GM12878 (cell line): ENCODE measurements around the gene SORCS2. TPM values are rescaled to one million over a fixed set of nuclear protein-coding genes. Genes with fewer than 3 reads are reported as not detected.

Source experiments
- ATAC-seq: fragments of 200-7000 bp; cut with Tn5 transposase; 3 replicates; pipeline ENCODE4 v1.9.1; 2020; ENCODE audit warnings: mild to moderate bottlenecking, moderate library complexity
- BruUV-seq: library from RNA; stranded (reverse); fragments of 400-500 nt; replicated peaks from 2 replicates; lab custom pipeline; 2021; lab: Mats Ljungman, UMichigan
- CTCF ChIA-PET: fragments of 300-600 bp; sonication (Branson Sonifier 250); formaldehyde crosslinking; extraction: SDS; loops from one replicate; lab custom pipeline; 2021; ENCODE audit warnings: inconsistent platforms; lab: Yijun Ruan, JAX
- POLR2A ChIA-PET: fragments of 350-600 bp; formaldehyde crosslinking; extraction: SDS; loops from one replicate; lab custom pipeline; 2021; ENCODE audit warnings: inconsistent platforms; lab: Charles Lee
- RAD21 ChIA-PET: fragments of 300-600 bp; sonication (Branson Sonifier 250); formaldehyde crosslinking; loops from one replicate; lab custom pipeline; 2023; ENCODE audit warnings: antibody characterized with exemption; ENCODE audit not compliant: unreplicated experiment; lab: Charles Lee
- SMC1A ChIA-PET: fragments of 300-600 bp; sonication (Branson Sonifier 250); formaldehyde crosslinking; loops from one replicate; lab custom pipeline; 2023; ENCODE audit not compliant: unreplicated experiment, uncharacterized antibody; lab: Charles Lee
- DNase-seq: peaks from one replicate; pipeline ENCODE4 v3.0.0-alpha.2; 2011; ENCODE audit warnings: low read depth, low spot score
- FAIRE-seq: peaks from 3 replicates; lab custom pipeline; 2011; peaks lifted over from hg19 to GRCh38; lab: Jason Lieb, UNC
- H2AFZ ChIP-seq: 2 replicates; pipeline ENCODE4 v1.6.0; 2011; ENCODE audit warnings: low read depth, low read length, control low read depth; ENCODE audit not compliant: control insufficient read depth
- H3K27ac ChIP-seq: 2 replicates; pipeline ENCODE4 v1.5.1; 2011; ENCODE audit warnings: control low read depth; ENCODE audit not compliant: control insufficient read depth, insufficient read depth
- H3K27me3 ChIP-seq, 2 experiments: replicated peaks in 1 of 2; 2 replicates each; pipeline versions ENCODE4 v1.6.0 to v1.6.1; 2011; ENCODE audit warnings: low read length in 1 of 2; ENCODE audit not compliant: control insufficient read depth in 2 of 2, insufficient read depth in 2 of 2
- H3K36me3 ChIP-seq, 2 experiments: 2 replicates each; pipeline ENCODE4 v1.5.1; 2011; ENCODE audit warnings: low read length in 1 of 2; ENCODE audit not compliant: control insufficient read depth in 2 of 2, insufficient read depth in 2 of 2
- H3K4me1 ChIP-seq: 2 replicates; pipeline ENCODE4 v1.6.1; 2011; ENCODE audit warnings: mild to moderate bottlenecking, low read length, moderate library complexity, mixed read lengths; ENCODE audit not compliant: control insufficient read depth, insufficient read depth
- H3K4me2 ChIP-seq: 2 replicates; pipeline ENCODE4 v1.6.0; 2011; ENCODE audit warnings: control low read depth; ENCODE audit not compliant: control insufficient read depth, insufficient read depth
- H3K4me3 ChIP-seq: fragments of 200-600 bp; sonication (generic); 2 replicates; pipeline ENCODE4 v1.5.1; 2016
- H3K79me2 ChIP-seq: 2 replicates; pipeline ENCODE4 v1.6.0; 2011; ENCODE audit warnings: low read length; ENCODE audit not compliant: control insufficient read depth, insufficient read depth
- H3K9ac ChIP-seq: 2 replicates; pipeline ENCODE4 v1.8.0; 2011; ENCODE audit warnings: low read length, control low read depth, mixed read lengths; ENCODE audit not compliant: control insufficient read depth, insufficient read depth
- H3K9me3 ChIP-seq: replicated peaks from 3 replicates; pipeline ENCODE4 v1.5.1; 2011; ENCODE audit warnings: mild to moderate bottlenecking, low read length; ENCODE audit not compliant: control insufficient read depth, insufficient read depth
- H4K20me1 ChIP-seq: 2 replicates; pipeline ENCODE4 v1.6.0; 2011; ENCODE audit not compliant: control insufficient read depth, insufficient read depth
- CREB1 ChIP-seq: IDR thresholded peaks from 2 replicates; pipeline ENCODE4 v1.6.1; 2012; ENCODE audit warnings: low read depth, mild to moderate bottlenecking, inconsistent platforms
- ESRRA ChIP-seq: IDR thresholded peaks from 2 replicates; pipeline ENCODE4 v1.6.1; 2012; ENCODE audit warnings: mild to moderate bottlenecking, low read length, improper control_type of control experiment
- IKZF2 ChIP-seq, 2 experiments: fragments of 450-650 bp; IDR thresholded peaks; 2 replicates each; pipeline ENCODE4 v1.6.1; 2017; ENCODE audit warnings: mild to moderate bottlenecking in 2 of 2, moderate library complexity in 2 of 2
- JUND ChIP-seq: IDR thresholded peaks from 2 replicates; pipeline ENCODE4 v1.6.1; 2012; ENCODE audit warnings: low read depth, mild to moderate bottlenecking, low read length, improper control_type of control experiment, moderate library complexity
- LARP7 ChIP-seq: fragments of 450-650 bp; IDR thresholded peaks from 2 replicates; pipeline ENCODE4 v1.6.1; 2017; ENCODE audit warnings: mild to moderate bottlenecking
- MTA3 ChIP-seq: IDR thresholded peaks from 2 replicates; pipeline ENCODE4 v1.6.1; 2012; ENCODE audit warnings: low read length, inconsistent platforms, borderline replicate concordance
- PAX8 ChIP-seq: fragments of 450-650 bp; IDR thresholded peaks from 2 replicates; pipeline ENCODE4 v1.6.1; 2017; ENCODE audit warnings: mild to moderate bottlenecking, moderate library complexity
- RELA ChIP-seq: fragments of 450-650 bp; IDR thresholded peaks from 2 replicates; pipeline ENCODE4 v1.8.0; 2014; ENCODE audit warnings: borderline replicate concordance; ENCODE audit not compliant: partially characterized antibody
- SIX5 ChIP-seq: IDR thresholded peaks from 2 replicates; pipeline ENCODE4 v1.6.1; 2011; ENCODE audit warnings: mild to moderate bottlenecking, low read depth, low read length, moderate library complexity; ENCODE audit not compliant: severe bottlenecking
- TCF3 ChIP-seq: IDR thresholded peaks from 2 replicates; pipeline ENCODE4 v1.6.1; 2012; ENCODE audit warnings: low read depth, mild to moderate bottlenecking, low read length, borderline replicate concordance; ENCODE audit not compliant: insufficient read depth
- ZBED1 ChIP-seq: IDR thresholded peaks from 2 replicates; pipeline ENCODE4 v1.6.1; 2016; ENCODE audit warnings: borderline replicate concordance
- ZSCAN29 ChIP-seq: fragments of 450-650 bp; IDR thresholded peaks from 2 replicates; pipeline ENCODE4 v1.6.1; 2017; ENCODE audit warnings: mild to moderate bottlenecking, moderate library complexity
- ZZZ3 ChIP-seq: IDR thresholded peaks from 2 replicates; pipeline ENCODE4 v1.6.1; 2011; ENCODE audit warnings: low read depth; ENCODE audit not compliant: control insufficient read depth, insufficient read length
- WGBS: methylation state at CpG from one replicate; pipeline ENCODE4 v1.1.6; 2016; ENCODE audit warnings: low lambda C conversion rate; ENCODE audit not compliant: insufficient replicate concordance, insufficient coverage; ENCODE audit errors: missing lambda C conversion rate; 5-methylcytosine and 5-hydroxymethylcytosine counted together
- in situ Hi-C: fragments of 300-500 bp; cut with MboI; formaldehyde crosslinking; loops from 9 replicates; pipeline ENCODE4 v1.14.3; 2018; ENCODE audit warnings: mixed read lengths
- intact Hi-C: fragments of 100-400 bp; cut with micrococcal nuclease; formaldehyde crosslinking; loops from one replicate; pipeline ENCODE4 v1.14.2; 2022; ENCODE audit not compliant: unreplicated experiment
- polyA plus RNA-seq, 11 experiments: library from polyadenylated mRNA; depleted of rRNA in 4 of 11; unstranded in 6 of 11; stranded (reverse) in 5 of 11; fragments of >200 nt; fragmentation: Nextera tagmentation in 4 of 11; fragmentation: Illumina TruSeq in 1 of 11; extraction: Ambion mirVana in 4 of 11; extraction: Trizol in 1 of 11; gene quantifications; 1 replicate in 1 of 11; 2 replicates in 10 of 11; pipeline versions ENCODE4 v1.2.1 to v1.2.3, GENCODE V29; 2011 to 2016; ENCODE audit warnings: inconsistent platforms in 2 of 11, missing spikeins in 2 of 11, low read depth in 1 of 11
- total RNA-seq, 4 experiments: library from RNA; depleted of rRNA in 3 of 4; stranded (reverse); fragments of >200 nt in 3 of 4; fragmentation: Illumina TruSeq in 1 of 4; extraction: Trizol in 1 of 4; gene quantifications; 2 replicates each; pipeline versions ENCODE4 v1.2.1 to v1.2.3, GENCODE V29; 2013 to 2021
- TF ChIP-seq, protein P1 (sequence below): fragments of 450-650 bp; formaldehyde crosslinking; IDR thresholded peaks from 2 replicates; pipeline ENCODE4 v1.5.0; 2022; ENCODE audit warnings: mild to moderate bottlenecking, missing genetic modification characterization
- TF ChIP-seq, protein P2 (sequence below): fragments of 450-650 bp; IDR thresholded peaks from 2 replicates; pipeline ENCODE4 v1.6.1; 2016; ENCODE audit warnings: mild to moderate bottlenecking

SORCS2 gene
- total and polyA plus RNA-seq, 10 of the 15 experiments (the other 5 are each of a cell fraction or from before 2014, with no cell fraction given), result 0.01 to 0.15 (median 0.05) TPM; not detected in 5

DNA sequence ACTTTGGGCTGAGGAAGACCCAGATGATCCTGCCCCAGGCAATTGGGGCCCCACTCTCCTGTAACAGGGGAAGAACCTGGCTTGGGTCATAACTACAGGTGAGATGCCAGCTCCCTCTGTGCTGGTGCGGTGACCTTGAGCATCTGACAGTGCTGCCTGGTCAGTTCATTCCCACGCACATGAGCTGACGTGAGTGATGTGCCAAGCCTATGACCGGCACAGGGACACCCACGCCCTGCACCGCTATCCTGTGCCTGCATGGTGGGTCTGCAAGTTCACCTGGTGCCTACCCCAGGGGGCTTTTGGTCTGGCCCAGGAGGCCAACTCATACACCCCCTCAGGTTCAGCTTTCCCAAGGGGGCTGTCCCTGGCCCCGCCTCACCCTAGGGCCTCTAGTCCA lies 366.1 kb downstream of the SORCS2 start (continued):
- TF ChIP-seq CREB1 (no peak), RELA (no peak), ZBED1 (no peak), ESRRA (no peak), JUND (no peak)

DNA sequence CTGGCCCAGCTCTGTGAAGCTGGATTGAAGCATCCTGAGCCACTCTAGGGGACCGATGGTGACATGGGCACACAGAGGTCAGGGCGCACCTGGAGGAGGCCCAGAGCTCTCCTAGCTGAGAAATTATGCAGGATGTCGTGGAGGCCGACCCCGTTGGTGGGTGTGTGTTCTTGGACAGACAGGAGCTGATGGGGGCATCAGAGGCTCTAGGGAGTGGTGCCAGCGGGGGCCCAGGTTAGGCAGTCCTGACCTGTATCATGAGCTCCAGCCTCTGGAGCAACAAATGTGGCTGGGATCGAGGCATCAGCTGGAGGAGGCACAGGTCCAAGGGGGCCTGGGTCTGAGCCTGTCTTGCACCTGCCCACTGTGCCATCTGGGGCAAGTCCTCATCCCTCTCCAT lies 367.0 kb downstream of the SORCS2 start:
- TF ChIP-seq PAX8 (no peak), TCF3 (no peak), LARP7 (no peak), IKZF2 (IDR thresholded peaks at IDR 0.05) (no peak), ZZZ3 (no peak), MTA3 (no peak), SIX5 (no peak), CREB1 (no peak), ZSCAN29 (no peak)
- TF ChIP-seq, protein P1, sequence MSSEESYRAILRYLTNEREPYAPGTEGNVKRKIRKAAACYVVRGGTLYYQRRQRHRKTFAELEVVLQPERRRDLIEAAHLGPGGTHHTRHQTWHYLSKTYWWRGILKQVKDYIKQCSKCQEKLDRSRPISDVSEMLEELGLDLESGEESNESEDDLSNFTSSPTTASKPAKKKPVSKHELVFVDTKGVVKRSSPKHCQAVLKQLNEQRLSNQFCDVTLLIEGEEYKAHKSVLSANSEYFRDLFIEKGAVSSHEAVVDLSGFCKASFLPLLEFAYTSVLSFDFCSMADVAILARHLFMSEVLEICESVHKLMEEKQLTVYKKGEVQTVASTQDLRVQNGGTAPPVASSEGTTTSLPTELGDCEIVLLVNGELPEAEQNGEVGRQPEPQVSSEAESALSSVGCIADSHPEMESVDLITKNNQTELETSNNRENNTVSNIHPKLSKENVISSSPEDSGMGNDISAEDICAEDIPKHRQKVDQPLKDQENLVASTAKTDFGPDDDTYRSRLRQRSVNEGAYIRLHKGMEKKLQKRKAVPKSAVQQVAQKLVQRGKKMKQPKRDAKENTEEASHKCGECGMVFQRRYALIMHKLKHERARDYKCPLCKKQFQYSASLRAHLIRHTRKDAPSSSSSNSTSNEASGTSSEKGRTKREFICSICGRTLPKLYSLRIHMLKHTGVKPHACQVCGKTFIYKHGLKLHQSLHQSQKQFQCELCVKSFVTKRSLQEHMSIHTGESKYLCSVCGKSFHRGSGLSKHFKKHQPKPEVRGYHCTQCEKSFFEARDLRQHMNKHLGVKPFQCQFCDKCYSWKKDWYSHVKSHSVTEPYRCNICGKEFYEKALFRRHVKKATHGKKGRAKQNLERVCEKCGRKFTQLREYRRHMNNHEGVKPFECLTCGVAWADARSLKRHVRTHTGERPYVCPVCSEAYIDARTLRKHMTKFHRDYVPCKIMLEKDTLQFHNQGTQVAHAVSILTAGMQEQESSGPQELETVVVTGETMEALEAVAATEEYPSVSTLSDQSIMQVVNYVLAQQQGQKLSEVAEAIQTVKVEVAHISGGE (CRISPR knock-in tag), result no peak
- TF ChIP-seq, protein P2, sequence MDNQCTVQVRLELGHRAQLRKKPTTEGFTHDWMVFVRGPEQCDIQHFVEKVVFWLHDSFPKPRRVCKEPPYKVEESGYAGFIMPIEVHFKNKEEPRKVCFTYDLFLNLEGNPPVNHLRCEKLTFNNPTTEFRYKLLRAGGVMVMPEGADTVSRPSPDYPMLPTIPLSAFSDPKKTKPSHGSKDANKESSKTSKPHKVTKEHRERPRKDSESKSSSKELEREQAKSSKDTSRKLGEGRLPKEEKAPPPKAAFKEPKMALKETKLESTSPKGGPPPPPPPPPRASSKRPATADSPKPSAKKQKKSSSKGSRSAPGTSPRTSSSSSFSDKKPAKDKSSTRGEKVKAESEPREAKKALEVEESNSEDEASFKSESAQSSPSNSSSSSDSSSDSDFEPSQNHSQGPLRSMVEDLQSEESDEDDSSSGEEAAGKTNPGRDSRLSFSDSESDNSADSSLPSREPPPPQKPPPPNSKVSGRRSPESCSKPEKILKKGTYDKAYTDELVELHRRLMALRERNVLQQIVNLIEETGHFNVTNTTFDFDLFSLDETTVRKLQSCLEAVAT, result no peak
- DNase-seq (no peak), ATAC-seq (no peak), FAIRE-seq (no peak)
- Histone ChIP-seq H3K9ac (no peak overlapping the region), H3K4me1 (no peaks in the 10 kb centered on the region), H3K79me2 (no peaks in the 10 kb centered on the region), H3K4me2 (no peak overlapping the region), H2AFZ (no peak overlapping the region), H4K20me1 (no peaks in the 10 kb centered on the region), H3K36me3 (no peaks in the 10 kb centered on the region), H3K27me3 (no peaks in the 10 kb centered on the region), H3K4me3 (no peak overlapping the region), H3K9me3 (no peaks in the 10 kb centered on the region; the same call in 2 of the 3 replicates), H3K27ac (no peak overlapping the region)
- POLR2A ChIA-PET, result no interaction called here
- intact Hi-C loops (no loop called here), in situ Hi-C loops (no loop called here)
- 2% methylated on average over 7 of the region's 7 CpGs for WGBS
- SMC1A ChIA-PET, result no interaction called here
- CTCF ChIA-PET, result no interaction called here
- RAD21 ChIA-PET, result no interaction called here
- BruUV-seq, result no TSS peak
